ENCODE results near the gene SEMA6D.

The SEMA6D gene

GRCh38 chr15:47675735-47676134 lies 41.6 kb upstream of the SEMA6D start:
- Histone ChIP-seq H3K36me3 (ENCODE audit: control insufficient read depth, insufficient read depth, low read length) (no peaks in the 10 kb centered on the region), H3K27me3 (replicated peaks; ENCODE audit: control insufficient read depth, insufficient read depth, low read length) (no peaks in the 10 kb centered on the region), H3K4me3 (replicated peaks; ENCODE audit: low read depth, low read length) (no peak overlapping the region)
- DNase-seq (ENCODE audit: extremely low read depth, insufficient read length), result no peak
- TF ChIP-seq CTCF (IDR thresholded peaks at IDR 0.05; ENCODE audit: insufficient read depth, low read length, poor library complexity, severe bottlenecking), result no peak

- no peaks in the 10 kb centered on the region for H3K36me3 ChIP-seq (ENCODE audit: control insufficient read depth, insufficient read depth, low read length)
- no peak for DNase-seq (ENCODE audit: extremely low read depth, insufficient read length)
- H3K27me3 ChIP-seq (replicated peaks; ENCODE audit: control insufficient read depth, insufficient read depth, low read length), result no peaks in the 10 kb centered on the region
- TF ChIP-seq CTCF (IDR thresholded peaks at IDR 0.05; ENCODE audit: insufficient read depth, low read length, poor library complexity, severe bottlenecking), result no peak
- H3K4me3 ChIP-seq (replicated peaks; ENCODE audit: low read depth, low read length), result no peak overlapping the region
Measured at GRCh38 chr15:47678040-47678439, 39.3 kb upstream of the SEMA6D start.

GRCh38 chr15:47682661-47683060 lies 34.6 kb upstream of the SEMA6D start:
- no peak for DNase-seq (ENCODE audit: extremely low read depth, insufficient read length)
- Histone ChIP-seq H3K4me3 (replicated peaks; ENCODE audit: low read depth, low read length) (no peak overlapping the region), H3K36me3 (ENCODE audit: control insufficient read depth, insufficient read depth, low read length) (no peaks in the 10 kb centered on the region), H3K27me3 (replicated peaks; ENCODE audit: control insufficient read depth, insufficient read depth, low read length) (no peaks in the 10 kb centered on the region)
- TF ChIP-seq CTCF (IDR thresholded peaks at IDR 0.05; ENCODE audit: insufficient read depth, low read length, poor library complexity, severe bottlenecking), result no peak

- H3K27me3 ChIP-seq (replicated peaks; ENCODE audit: control insufficient read depth, insufficient read depth, low read length), result no peaks in the 10 kb centered on the region
- no peaks in the 10 kb centered on the region for H3K36me3 ChIP-seq (ENCODE audit: control insufficient read depth, insufficient read depth, low read length)
- no peak for TF ChIP-seq CTCF (IDR thresholded peaks at IDR 0.05; ENCODE audit: insufficient read depth, low read length, poor library complexity, severe bottlenecking)
- no peak overlapping the region for H3K4me3 ChIP-seq (replicated peaks; ENCODE audit: low read depth, low read length)
- DNase-seq (ENCODE audit: extremely low read depth, insufficient read length), result no peak
Measured at GRCh38 chr15:47685141-47685870, 32.0 kb upstream of the SEMA6D start.

GRCh38 chr15:47688573-47689086 lies 28.7 kb upstream of the SEMA6D start:
- Histone ChIP-seq H3K36me3 (ENCODE audit: control insufficient read depth, insufficient read depth, low read length) (no peaks in the 10 kb centered on the region), H3K27me3 (replicated peaks; ENCODE audit: control insufficient read depth, insufficient read depth, low read length) (no peaks in the 10 kb centered on the region), H3K4me3 (replicated peaks; ENCODE audit: low read depth, low read length) (no peak overlapping the region)
- no peak for DNase-seq (ENCODE audit: extremely low read depth, insufficient read length)
- no peak for TF ChIP-seq CTCF (IDR thresholded peaks at IDR 0.05; ENCODE audit: insufficient read depth, low read length, poor library complexity, severe bottlenecking)
